ENCODE data around the gene A4GALT. TPM values are rescaled to one million over a fixed set of nuclear protein-coding genes. Genes with fewer than 3 reads are reported as not detected.

A4GALT gene
- total and polyA plus RNA-seq, 2 donors from 2014 or later: 76.2 to 186 TPM

DNA sequence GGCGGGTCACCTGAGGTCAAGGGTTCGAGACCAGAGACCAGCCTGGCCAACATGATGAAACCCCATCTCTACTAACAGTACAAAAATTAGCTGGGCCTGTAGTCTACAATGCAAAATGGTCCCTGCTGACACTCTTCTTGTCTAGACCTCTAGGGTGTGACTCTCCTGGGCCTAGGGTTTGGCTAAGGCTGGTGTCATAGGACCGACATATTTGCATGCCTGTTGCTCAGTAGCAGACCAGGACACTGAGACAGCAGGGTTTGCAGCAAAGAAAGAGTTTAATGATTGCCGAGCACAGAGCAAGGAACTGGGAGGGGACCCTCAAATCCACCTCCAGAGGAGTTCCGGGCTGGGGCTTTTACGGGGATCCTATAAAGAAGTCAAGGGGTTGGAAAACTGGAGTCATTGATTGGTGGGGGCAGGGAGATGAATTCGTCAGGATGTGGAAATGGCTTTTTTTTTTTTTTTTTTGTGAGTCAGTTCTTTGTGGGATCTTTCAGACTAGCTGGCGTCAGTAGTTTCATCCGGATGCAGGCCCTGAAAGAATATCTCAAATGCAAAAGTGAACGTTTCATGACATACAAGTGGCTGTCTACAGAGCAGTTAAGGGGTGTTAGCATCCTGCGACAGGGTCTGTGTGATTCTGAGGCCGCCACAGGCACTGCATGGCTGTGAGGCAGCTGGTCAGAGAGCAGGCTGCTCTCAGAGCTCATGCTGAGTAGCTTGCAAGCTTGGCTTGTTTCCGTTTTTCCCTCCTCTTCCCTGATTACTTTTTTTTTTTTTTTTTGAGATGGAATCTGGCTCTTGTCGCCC, 27.2 kb upstream of the A4GALT start:
- H3K9me3 ChIP-seq (ENCODE audit: control insufficient read depth in 2 of 3, insufficient read depth in 1 of 3, low read length in 3 of 3): no peaks in the 10 kb centered on the region
- H3K27me3 ChIP-seq (ENCODE audit: control insufficient read depth, insufficient read depth, low read length): no peaks in the 10 kb centered on the region
- no peak for FAIRE-seq
- no peak overlapping the region for H3K4me3 ChIP-seq (ENCODE audit: low read length in 3 of 3)
- peak in 1 of 5 donors; percentile 34 for DNase-seq
- TF ChIP-seq CTCF (IDR thresholded peaks at IDR 0.05; ENCODE audit: borderline replicate concordance, extremely low read depth, insufficient read depth): no peak
- peaks cover 0 to 6% (median 0%) of the 10 kb centered on the region in 3 donors for H3K4me1 ChIP-seq (ENCODE audit: control insufficient read depth in 2 of 3, insufficient read depth in 2 of 3, low read depth in 1 of 3, low read length in 3 of 3)
- no peaks in the 10 kb centered on the region for H3K36me3 ChIP-seq (ENCODE audit: control insufficient read depth in 2 of 3, insufficient read depth in 3 of 3, low read length in 3 of 3)
- intact Hi-C loops (cut with DNase I): no loop called here
- peak overlapping the region in 1 of 2 donors; percentile 45 for H3K27ac ChIP-seq (ENCODE audit: low read depth in 2 of 2, low read length in 2 of 2)
- H3K9ac ChIP-seq (ENCODE audit: low read length in 3 of 3): no peak overlapping the region

- no peaks in the 10 kb centered on the region for H3K9me3 ChIP-seq (ENCODE audit: control insufficient read depth in 2 of 3, insufficient read depth in 1 of 3, low read length in 3 of 3)
- no peak overlapping the region for H3K9ac ChIP-seq (ENCODE audit: low read length in 3 of 3)
- no peaks in the 10 kb centered on the region for H3K27me3 ChIP-seq (ENCODE audit: control insufficient read depth, insufficient read depth, low read length)
- intact Hi-C loops (cut with DNase I): no loop called here
- H3K4me1 ChIP-seq (ENCODE audit: control insufficient read depth in 2 of 3, insufficient read depth in 2 of 3, low read depth in 1 of 3, low read length in 3 of 3): peaks cover 0 to 4% (median 0%) of the 10 kb centered on the region in 3 donors
- H3K4me3 ChIP-seq (ENCODE audit: low read length in 3 of 3): no peak overlapping the region
- FAIRE-seq (no peak), DNase-seq (no peak)
- no peak overlapping the region for H3K27ac ChIP-seq (ENCODE audit: low read depth in 2 of 2, low read length in 2 of 2)
- no peak for TF ChIP-seq CTCF (IDR thresholded peaks at IDR 0.05; ENCODE audit: borderline replicate concordance, extremely low read depth, insufficient read depth)
- no peaks in the 10 kb centered on the region for H3K36me3 ChIP-seq (ENCODE audit: control insufficient read depth in 2 of 3, insufficient read depth in 3 of 3, low read length in 3 of 3)
Observed at GRCh38 chr22:42745118-42745517, 24.4 kb upstream of the A4GALT start.

DNA sequence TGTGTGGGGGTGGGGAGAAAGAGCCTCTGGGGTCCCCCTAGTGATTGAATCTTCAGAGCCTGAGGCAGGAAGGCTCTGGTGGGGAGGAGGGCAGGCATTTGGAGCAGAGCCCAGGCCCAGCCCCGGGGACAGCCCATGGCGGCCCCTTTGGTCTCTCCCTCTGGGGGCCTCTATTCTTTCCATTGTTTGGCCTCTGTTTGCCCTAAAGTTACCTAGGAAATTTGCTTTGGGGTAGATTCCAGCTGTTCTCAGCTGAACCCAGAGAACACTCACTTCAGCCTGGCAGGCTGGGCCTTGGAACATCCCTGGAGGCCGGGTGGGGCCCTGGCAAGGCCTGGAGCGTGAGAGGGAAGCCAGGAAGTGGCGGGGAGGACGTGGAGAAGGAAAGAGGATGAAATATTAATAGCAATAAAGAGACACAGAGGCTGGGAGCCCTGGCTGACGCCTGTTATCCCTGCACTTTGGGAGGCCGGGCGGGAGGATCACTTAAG, 22.9 kb upstream of the A4GALT start:
- H3K36me3 ChIP-seq (ENCODE audit: control insufficient read depth in 2 of 3, insufficient read depth in 3 of 3, low read length in 3 of 3): no peaks in the 10 kb centered on the region
- no peak overlapping the region for H3K9ac ChIP-seq (ENCODE audit: low read length in 3 of 3)
- no peak for FAIRE-seq

More for the DNA sequence above, 22.9 kb upstream of the A4GALT start:
- intact Hi-C loops (cut with DNase I): no loop called here
- no peaks in the 10 kb centered on the region for H3K9me3 ChIP-seq (ENCODE audit: control insufficient read depth in 2 of 3, insufficient read depth in 1 of 3, low read length in 3 of 3)
- no peak for TF ChIP-seq CTCF (IDR thresholded peaks at IDR 0.05; ENCODE audit: borderline replicate concordance, extremely low read depth, insufficient read depth)
- no peaks in the 10 kb centered on the region for H3K27me3 ChIP-seq (ENCODE audit: control insufficient read depth, insufficient read depth, low read length)
- DNase-seq: peak in 2 of 5 donors; percentile 76 to 92
- H3K4me1 ChIP-seq (ENCODE audit: control insufficient read depth in 2 of 3, insufficient read depth in 2 of 3, low read depth in 1 of 3, low read length in 3 of 3): no peaks in the 10 kb centered on the region
- peak overlapping the region; percentile 26 to 43 for H3K27ac ChIP-seq (ENCODE audit: low read depth in 2 of 2, low read length in 2 of 2)
- H3K4me3 ChIP-seq (ENCODE audit: low read length in 3 of 3): no peak overlapping the region

Data from kidney (tissue), 14 donors.